Hepatocyte (in vitro differentiated cells): ENCODE measurements around the gene ZKSCAN2. TPM values are rescaled to one million over a fixed set of nuclear protein-coding genes. Genes with fewer than 3 reads are reported as not detected.

Experiments
- DNase-seq: peaks from one replicate; pipeline ENCODE4 v3.0.0-alpha.2; 2016; ENCODE audit warnings: low spot score
- H2AFZ ChIP-seq: fragments of 200-600 bp; sonication (generic); 2 replicates; pipeline ENCODE4 v1.6.0; 2016; ENCODE audit warnings: antibody characterized with exemption, mild to moderate bottlenecking
- H3K27ac ChIP-seq: fragments of 200-600 bp; sonication (generic); 2 replicates; pipeline ENCODE4 v1.5.1; 2016; ENCODE audit warnings: mild to moderate bottlenecking
- H3K27me3 ChIP-seq: fragments of 200-600 bp; sonication (generic); 2 replicates; pipeline ENCODE4 v1.6.1; 2016
- H3K36me3 ChIP-seq: fragments of 200-600 bp; sonication (generic); replicated peaks from 2 replicates; pipeline ENCODE4 v1.5.1; 2016; ENCODE audit warnings: low read depth; ENCODE audit not compliant: insufficient read depth
- H3K4me1 ChIP-seq: fragments of 200-600 bp; sonication (generic); 2 replicates; pipeline ENCODE4 v1.5.1; 2016; ENCODE audit warnings: mild to moderate bottlenecking, moderate library complexity; ENCODE audit not compliant: insufficient read depth
- H3K4me2 ChIP-seq: fragments of 200-600 bp; sonication (generic); 2 replicates; pipeline ENCODE4 v1.6.0; 2016
- H3K4me3 ChIP-seq: fragments of 200-600 bp; sonication (generic); 2 replicates; pipeline ENCODE4 v1.5.1; 2016; ENCODE audit warnings: mild to moderate bottlenecking
- H3K79me2 ChIP-seq: fragments of 200-600 bp; sonication (generic); 2 replicates; pipeline ENCODE4 v1.6.0; 2017; ENCODE audit warnings: mild to moderate bottlenecking
- H3K9me2 ChIP-seq: fragments of 200-600 bp; sonication (generic); replicated peaks from 2 replicates; pipeline ENCODE4 v1.6.0; 2017; ENCODE audit warnings: mild to moderate bottlenecking; ENCODE audit not compliant: insufficient read depth
- H3K9me3 ChIP-seq: fragments of 200-600 bp; sonication (generic); 2 replicates; pipeline ENCODE4 v1.5.1; 2016; ENCODE audit warnings: low read depth, mild to moderate bottlenecking
- H4K20me1 ChIP-seq: fragments of 200-600 bp; sonication (generic); 2 replicates; pipeline ENCODE4 v1.6.0; 2016; ENCODE audit warnings: mild to moderate bottlenecking; ENCODE audit not compliant: insufficient read depth, poor library complexity, severe bottlenecking
- CTCF ChIP-seq: fragments of 200-600 bp; sonication (generic); IDR thresholded peaks from 2 replicates; pipeline ENCODE4 v1.5.1; 2016; ENCODE audit warnings: antibody characterized with exemption, mild to moderate bottlenecking; ENCODE audit not compliant: poor library complexity
- EZH2 ChIP-seq: fragments of 200-600 bp; sonication (generic); IDR thresholded peaks from 2 replicates; pipeline ENCODE4 v1.6.1; 2016; ENCODE audit warnings: antibody characterized with exemption, mild to moderate bottlenecking, borderline replicate concordance
- EZH2phosphoT487 ChIP-seq: fragments of 200-600 bp; sonication (generic); IDR thresholded peaks from one replicate; pipeline ENCODE4 v1.6.1; 2018; ENCODE audit warnings: antibody characterized with exemption, mild to moderate bottlenecking, low read depth, moderate library complexity; ENCODE audit not compliant: unreplicated experiment, severe bottlenecking
- WGBS: methylation state at CpG from one replicate; pipeline ENCODE4 v1.1.6; 2016; ENCODE audit warnings: low lambda C conversion rate; ENCODE audit errors: missing lambda C conversion rate; 5-methylcytosine and 5-hydroxymethylcytosine counted together
- polyA plus RNA-seq: library from polyadenylated mRNA; unstranded; fragments of >200 nt; fragmentation: Nextera tagmentation; extraction: Ambion mirVana; gene quantifications from 2 replicates; pipeline ENCODE4 v1.2.1, GENCODE V29; 2016
- total RNA-seq: library from RNA; depleted of rRNA; stranded (reverse); fragments of >200 nt; gene quantifications from 2 replicates; pipeline ENCODE4 v1.2.3, GENCODE V29; 2014

ZKSCAN2 gene
- total and polyA plus RNA-seq, 2 experiments from 2014 or later: 2.5 to 8.0 TPM

DNA sequence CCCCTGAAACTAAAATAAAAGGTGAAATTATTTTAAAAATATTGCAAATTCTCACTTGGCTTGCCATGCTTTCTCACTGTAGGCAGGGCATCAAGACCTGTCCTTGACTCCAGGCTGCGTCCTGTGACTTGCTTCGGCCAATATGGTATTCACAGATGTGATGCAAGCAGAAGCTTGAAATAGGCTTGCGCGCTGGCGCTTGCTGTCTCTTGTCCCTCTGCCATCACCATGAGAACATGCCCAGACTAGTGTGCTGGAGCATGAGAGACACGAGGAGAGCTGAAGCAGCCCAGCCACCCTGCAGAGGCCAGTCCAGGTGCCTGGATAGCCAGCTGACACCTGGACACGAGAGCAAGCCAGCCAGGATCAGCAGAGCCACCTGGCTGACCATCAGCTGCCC is 21.8 kb upstream of the ZKSCAN2 start:
- 83% methylated on average over 7 of the region's 7 CpGs for WGBS
- TF ChIP-seq EZH2: no peak
- no peak for TF ChIP-seq EZH2phosphoT487
- Histone ChIP-seq H3K4me3 (no peak overlapping the region), H3K79me2 (no peaks in the 10 kb centered on the region), H3K4me1 (no peaks in the 10 kb centered on the region), H3K9me2 (no peaks in the 10 kb centered on the region), H3K9me3 (no peaks in the 10 kb centered on the region), H3K36me3 (no peaks in the 10 kb centered on the region), H2AFZ (no peak overlapping the region), H3K4me2 (no peak overlapping the region), H3K27ac (no peak overlapping the region), H4K20me1 (no peaks in the 10 kb centered on the region), H3K27me3 (no peaks in the 10 kb centered on the region)
- no peak for DNase-seq

GRCh38 chr16:25271421-25271820 is 13.8 kb upstream of the ZKSCAN2 start:
- no peak for DNase-seq
- Histone ChIP-seq H3K27ac (no peak overlapping the region), H3K36me3 (no peaks in the 10 kb centered on the region), H3K4me1 (no peaks in the 10 kb centered on the region), H3K4me2 (no peak overlapping the region), H3K79me2 (peaks cover 7% of the 10 kb centered on the region), H3K27me3 (no peaks in the 10 kb centered on the region), H2AFZ (no peak overlapping the region), H3K9me2 (no peaks in the 10 kb centered on the region), H3K9me3 (no peaks in the 10 kb centered on the region), H3K4me3 (no peak overlapping the region), H4K20me1 (peaks cover 6% of the 10 kb centered on the region)
- TF ChIP-seq CTCF: no peak
- TF ChIP-seq EZH2phosphoT487: no peak
- TF ChIP-seq EZH2: no peak
- 97% methylated on average over 5 of the region's 5 CpGs for WGBS

GRCh38 chr16:25270577-25270976 is 12.9 kb upstream of the ZKSCAN2 start:
- Histone ChIP-seq H3K9me3 (no peaks in the 10 kb centered on the region), H3K36me3 (no peaks in the 10 kb centered on the region), H2AFZ (no peak overlapping the region), H3K4me3 (no peak overlapping the region), H4K20me1 (peaks cover 11% of the 10 kb centered on the region), H3K27me3 (no peaks in the 10 kb centered on the region), H3K9me2 (no peaks in the 10 kb centered on the region), H3K4me1 (no peaks in the 10 kb centered on the region), H3K79me2 (peaks cover 11% of the 10 kb centered on the region), H3K27ac (no peak overlapping the region), H3K4me2 (no peak overlapping the region)
- DNase-seq: no peak
- 84% methylated on average over 6 of the region's 6 CpGs for WGBS
- no peak for TF ChIP-seq EZH2phosphoT487
- TF ChIP-seq CTCF: no peak
- TF ChIP-seq EZH2: no peak

GRCh38 chr16:25269879-25270278 is 12.2 kb upstream of the ZKSCAN2 start:
- no peak overlapping the region for H3K4me3 ChIP-seq
- peaks cover 14% of the 10 kb centered on the region for H3K79me2 ChIP-seq
- WGBS: 96% methylated on average over 1 of the region's 1 CpG
- no peaks in the 10 kb centered on the region for H3K27me3 ChIP-seq
- H3K27ac ChIP-seq: no peak overlapping the region
- no peaks in the 10 kb centered on the region for H3K36me3 ChIP-seq
- no peaks in the 10 kb centered on the region for H3K9me3 ChIP-seq
- H2AFZ ChIP-seq: no peak overlapping the region
- peaks cover 18% of the 10 kb centered on the region for H4K20me1 ChIP-seq
- TF ChIP-seq EZH2phosphoT487: no peak
- no peak for TF ChIP-seq EZH2
- TF ChIP-seq CTCF: no peak
- no peaks in the 10 kb centered on the region for H3K9me2 ChIP-seq
- no peak overlapping the region for H3K4me2 ChIP-seq
- no peak for DNase-seq
- H3K4me1 ChIP-seq: no peaks in the 10 kb centered on the region
